Memory B cell (primary cell): ENCODE results near the gene ASNSD1.
A peak's percentile ranks its signal among the peaks of the same experiment; 100 is the strongest.

Source experiments
- ATAC-seq: fragments of 150-1000 bp; cut with Tn5 transposase; 2 replicates; pipeline ENCODE4 v1.10.0; 2021; ENCODE audit warnings: low read depth, mild to moderate bottlenecking, moderate library complexity
- DNase-seq, 2 donors: peaks; one replicate each; pipeline ENCODE4 v3.0.0; 2022; ENCODE audit warnings: low spot score in 2 of 2
- H3K27ac Mint-ChIP-seq: one replicate; pipeline ENCODE4 v1.8.0; 2022; ENCODE audit warnings: mild to moderate bottlenecking, moderate library complexity, mixed read lengths
- H3K27me3 Mint-ChIP-seq: one replicate; pipeline ENCODE4 v1.8.0; 2022; ENCODE audit warnings: mixed read lengths
- H3K36me3 Mint-ChIP-seq: one replicate; pipeline ENCODE4 v1.8.0; 2022; ENCODE audit warnings: mild to moderate bottlenecking, mixed read lengths
- H3K4me1 Mint-ChIP-seq: one replicate; pipeline ENCODE4 v1.8.0; 2022; ENCODE audit warnings: mixed read lengths
- H3K4me3 Mint-ChIP-seq: one replicate; pipeline ENCODE4 v1.8.0; 2022; ENCODE audit warnings: mild to moderate bottlenecking, moderate library complexity, mixed read lengths
- H3K9me3 Mint-ChIP-seq: one replicate; pipeline ENCODE4 v1.8.0; 2022; ENCODE audit warnings: mixed read lengths

Gene ASNSD1

GRCh38 chr2:189661148-189661956, at the start of gene ASNSD1:
TSS of gene ASNSD1 (plus strand) at chr2:189661459. CDS start at chr2:189666133, 4,674 bp downstream.
- ATAC-seq (peak; percentile 86), DNase-seq (peak; percentile 94 to 99)
- peaks cover 4% of the 10 kb centered on the region for H3K36me3 Mint-ChIP-seq
- H3K4me3 Mint-ChIP-seq = no peak within 1 kb of the TSS
- no peaks in the 10 kb centered on the region for H3K9me3 Mint-ChIP-seq
- peaks cover 20% of the 10 kb centered on the region for H3K4me1 Mint-ChIP-seq
- no peaks in the 10 kb centered on the region for H3K27me3 Mint-ChIP-seq
- H3K27ac Mint-ChIP-seq = no peak within 1 kb of the TSS

DNA sequence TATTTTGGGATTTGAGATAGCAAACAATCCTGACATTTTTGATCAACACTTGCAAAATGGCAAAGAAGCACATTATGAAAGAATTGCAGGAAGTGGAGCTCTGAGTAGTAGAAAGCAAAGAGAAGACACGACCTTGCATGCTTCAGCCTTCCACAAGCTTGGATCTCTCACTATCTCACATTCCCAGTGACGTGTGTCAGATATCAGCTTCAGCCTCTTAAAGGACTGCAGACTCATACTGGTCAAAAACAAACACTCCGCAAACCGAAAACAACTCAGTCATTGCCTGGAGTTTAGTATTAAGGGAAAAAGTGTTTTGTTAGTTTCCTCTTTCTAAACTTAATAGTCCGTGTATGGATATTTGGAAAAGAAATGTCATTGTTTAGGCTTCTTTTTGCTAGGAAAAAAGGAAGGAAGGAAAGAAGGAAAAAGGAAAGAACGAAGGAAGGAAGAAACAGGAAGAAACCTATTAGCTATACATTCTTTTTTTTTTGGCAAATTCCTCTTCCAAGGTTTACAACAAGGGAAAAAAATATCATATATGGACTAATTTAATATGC, 48.1 kb upstream of the ASNSD1 start:
- Mint-ChIP-seq H3K4me1 (peaks cover 3% of the 10 kb centered on the region), H3K27me3 (peaks cover 8% of the 10 kb centered on the region), H3K4me3 (no peak overlapping the region), H3K27ac (no peak overlapping the region), H3K9me3 (no peaks in the 10 kb centered on the region), H3K36me3 (no peaks in the 10 kb centered on the region)
- DNase-seq (no peak), ATAC-seq (no peak)

DNA sequence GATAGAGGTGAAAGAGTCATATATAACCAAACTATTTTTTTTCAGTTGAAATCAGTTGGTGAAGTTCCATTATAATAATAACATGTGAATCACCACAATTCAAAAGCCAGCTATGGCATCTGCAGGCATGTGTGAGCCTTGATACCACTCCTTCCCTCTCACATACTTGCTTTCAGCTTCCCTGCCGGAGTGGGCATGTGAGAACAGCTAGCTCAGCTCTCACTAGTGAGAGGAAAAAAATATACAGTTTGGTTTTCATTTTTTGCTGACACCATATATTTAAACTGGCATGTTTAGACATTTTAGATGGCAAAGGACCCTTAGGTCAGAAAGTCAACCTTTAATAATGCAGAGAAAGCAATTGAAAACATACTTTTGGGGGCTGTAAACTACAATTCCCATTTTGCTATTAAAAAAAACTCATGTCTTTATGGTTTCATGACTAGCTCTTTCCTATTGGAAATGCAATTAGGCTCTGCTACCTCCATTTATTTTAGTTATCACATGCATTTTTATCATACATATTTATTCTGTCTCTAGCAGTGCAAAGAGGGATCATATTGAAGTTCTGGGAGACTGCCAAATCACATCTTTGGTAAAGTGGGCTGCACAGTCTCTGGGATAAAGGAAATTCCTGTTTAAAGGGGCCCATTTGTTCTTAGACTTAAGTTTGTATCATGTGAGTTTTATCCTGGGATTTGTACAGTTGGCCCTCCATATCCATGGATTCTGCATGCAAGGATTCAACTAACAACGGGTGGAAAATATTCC, 47.4 kb upstream of the ASNSD1 start:
- ATAC-seq = no peak
- H3K9me3 Mint-ChIP-seq = no peaks in the 10 kb centered on the region
- H3K4me1 Mint-ChIP-seq = peaks cover 3% of the 10 kb centered on the region
- no peaks in the 10 kb centered on the region for H3K36me3 Mint-ChIP-seq
- no peak overlapping the region for H3K4me3 Mint-ChIP-seq
- H3K27me3 Mint-ChIP-seq = peaks cover 8% of the 10 kb centered on the region
- no peak for DNase-seq
- H3K27ac Mint-ChIP-seq = no peak overlapping the region

GRCh38 chr2:189614585-189614984, 46.7 kb upstream of the ASNSD1 start:
- peaks cover 3% of the 10 kb centered on the region for H3K4me1 Mint-ChIP-seq
- H3K27ac Mint-ChIP-seq = no peak overlapping the region
- H3K36me3 Mint-ChIP-seq = no peaks in the 10 kb centered on the region
- no peak overlapping the region for H3K4me3 Mint-ChIP-seq
- no peaks in the 10 kb centered on the region for H3K9me3 Mint-ChIP-seq
- H3K27me3 Mint-ChIP-seq = peaks cover 8% of the 10 kb centered on the region
- no peak for ATAC-seq
- DNase-seq = no peak

GRCh38 chr2:189618197-189618596, 43.1 kb upstream of the ASNSD1 start:
- no peak overlapping the region for H3K4me3 Mint-ChIP-seq
- no peaks in the 10 kb centered on the region for H3K9me3 Mint-ChIP-seq
- H3K4me1 Mint-ChIP-seq = peaks cover 2% of the 10 kb centered on the region
- no peak for ATAC-seq
- no peak for DNase-seq
- no peaks in the 10 kb centered on the region for H3K36me3 Mint-ChIP-seq
- H3K27me3 Mint-ChIP-seq = peaks cover 4% of the 10 kb centered on the region
- H3K27ac Mint-ChIP-seq = no peak overlapping the region

- Mint-ChIP-seq H3K36me3 (no peaks in the 10 kb centered on the region), H3K27me3 (peaks cover 3% of the 10 kb centered on the region), H3K4me1 (no peaks in the 10 kb centered on the region), H3K9me3 (no peaks in the 10 kb centered on the region), H3K4me3 (no peak overlapping the region), H3K27ac (no peak overlapping the region)
- DNase-seq (no peak), ATAC-seq (no peak)
Observed at GRCh38 chr2:189621781-189622180, 39.5 kb upstream of the ASNSD1 start.

DNA sequence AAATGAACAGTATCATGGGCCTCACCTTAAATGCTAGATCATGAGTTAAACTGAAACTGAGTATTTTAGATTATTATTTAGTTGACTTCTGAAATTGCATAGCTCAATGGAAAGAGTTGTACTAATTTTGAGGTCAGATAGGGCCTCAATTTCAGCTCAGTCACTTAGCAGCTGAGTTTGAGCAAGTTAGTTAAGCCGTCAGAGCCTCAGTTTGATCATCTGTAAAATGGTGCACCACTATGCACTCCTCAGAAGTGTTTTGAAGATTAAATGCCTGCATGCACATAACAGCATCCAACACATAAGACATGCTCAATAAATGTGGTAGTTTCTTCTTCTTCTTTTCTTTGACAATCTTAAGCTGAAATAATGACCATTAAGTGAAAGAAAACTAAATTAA, 38.2 kb upstream of the ASNSD1 start:
- Mint-ChIP-seq H3K27ac (no peak overlapping the region), H3K4me3 (no peak overlapping the region), H3K4me1 (no peaks in the 10 kb centered on the region), H3K27me3 (peaks cover 3% of the 10 kb centered on the region), H3K36me3 (no peaks in the 10 kb centered on the region), H3K9me3 (no peaks in the 10 kb centered on the region)
- ATAC-seq (no peak), DNase-seq (no peak)

DNA sequence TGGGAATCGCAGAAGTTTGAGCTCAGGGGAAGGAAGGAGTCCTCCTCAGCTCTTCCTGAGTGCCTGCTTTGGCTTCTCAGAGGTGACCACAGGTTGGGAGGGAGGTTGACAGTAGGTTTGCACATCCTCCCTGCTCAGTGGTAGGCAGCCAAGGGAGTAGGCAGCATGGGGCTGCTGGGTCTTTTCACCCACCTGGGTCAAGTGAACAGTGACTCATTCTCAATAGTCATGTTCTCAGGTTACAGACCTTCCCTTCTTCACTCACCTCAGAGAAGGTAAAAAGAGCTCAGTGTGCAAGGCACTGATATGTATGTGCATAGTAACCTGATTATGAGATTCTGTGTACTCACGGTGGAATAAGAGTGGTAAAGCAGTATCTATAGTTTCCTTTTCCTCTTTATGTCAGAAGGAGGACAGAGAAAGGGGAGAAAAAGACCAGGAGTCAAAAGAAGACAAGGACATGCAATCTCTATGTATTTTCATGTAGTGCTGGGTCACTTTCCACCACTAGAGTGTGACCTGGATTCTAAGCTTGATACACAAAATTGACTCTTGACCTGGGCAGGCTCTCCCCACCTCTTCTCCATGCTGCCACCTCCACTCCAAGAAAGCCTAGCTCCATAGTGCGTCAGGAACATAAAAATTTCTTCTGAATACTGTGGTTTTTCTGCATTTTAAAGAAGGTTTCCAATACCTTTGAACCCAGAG, 36.5 kb upstream of the ASNSD1 start:
- Mint-ChIP-seq H3K27me3 (peaks cover 3% of the 10 kb centered on the region), H3K4me3 (no peak overlapping the region), H3K4me1 (no peaks in the 10 kb centered on the region), H3K36me3 (no peaks in the 10 kb centered on the region), H3K27ac (no peak overlapping the region), H3K9me3 (no peaks in the 10 kb centered on the region)
- DNase-seq (no peak), ATAC-seq (no peak)

GRCh38 chr2:189625636-189626035, 35.6 kb upstream of the ASNSD1 start:
- Mint-ChIP-seq H3K9me3 (no peaks in the 10 kb centered on the region), H3K27me3 (peaks cover 3% of the 10 kb centered on the region), H3K4me3 (no peak overlapping the region), H3K27ac (no peak overlapping the region), H3K4me1 (no peaks in the 10 kb centered on the region), H3K36me3 (no peaks in the 10 kb centered on the region)
- ATAC-seq (no peak), DNase-seq (no peak)

- ATAC-seq (no peak), DNase-seq (no peak)
- Mint-ChIP-seq H3K27me3 (peaks cover 3% of the 10 kb centered on the region), H3K27ac (no peak overlapping the region), H3K36me3 (no peaks in the 10 kb centered on the region), H3K4me1 (no peaks in the 10 kb centered on the region), H3K4me3 (no peak overlapping the region), H3K9me3 (no peaks in the 10 kb centered on the region)
Observed at GRCh38 chr2:189627789-189628188, 33.5 kb upstream of the ASNSD1 start.

GRCh38 chr2:189628817-189629530, 32.3 kb upstream of the ASNSD1 start:
- Mint-ChIP-seq H3K27ac (no peak overlapping the region), H3K27me3 (peaks cover 3% of the 10 kb centered on the region), H3K36me3 (no peaks in the 10 kb centered on the region), H3K9me3 (no peaks in the 10 kb centered on the region), H3K4me1 (no peaks in the 10 kb centered on the region), H3K4me3 (no peak overlapping the region)
- no peak for DNase-seq
- ATAC-seq = no peak

DNA sequence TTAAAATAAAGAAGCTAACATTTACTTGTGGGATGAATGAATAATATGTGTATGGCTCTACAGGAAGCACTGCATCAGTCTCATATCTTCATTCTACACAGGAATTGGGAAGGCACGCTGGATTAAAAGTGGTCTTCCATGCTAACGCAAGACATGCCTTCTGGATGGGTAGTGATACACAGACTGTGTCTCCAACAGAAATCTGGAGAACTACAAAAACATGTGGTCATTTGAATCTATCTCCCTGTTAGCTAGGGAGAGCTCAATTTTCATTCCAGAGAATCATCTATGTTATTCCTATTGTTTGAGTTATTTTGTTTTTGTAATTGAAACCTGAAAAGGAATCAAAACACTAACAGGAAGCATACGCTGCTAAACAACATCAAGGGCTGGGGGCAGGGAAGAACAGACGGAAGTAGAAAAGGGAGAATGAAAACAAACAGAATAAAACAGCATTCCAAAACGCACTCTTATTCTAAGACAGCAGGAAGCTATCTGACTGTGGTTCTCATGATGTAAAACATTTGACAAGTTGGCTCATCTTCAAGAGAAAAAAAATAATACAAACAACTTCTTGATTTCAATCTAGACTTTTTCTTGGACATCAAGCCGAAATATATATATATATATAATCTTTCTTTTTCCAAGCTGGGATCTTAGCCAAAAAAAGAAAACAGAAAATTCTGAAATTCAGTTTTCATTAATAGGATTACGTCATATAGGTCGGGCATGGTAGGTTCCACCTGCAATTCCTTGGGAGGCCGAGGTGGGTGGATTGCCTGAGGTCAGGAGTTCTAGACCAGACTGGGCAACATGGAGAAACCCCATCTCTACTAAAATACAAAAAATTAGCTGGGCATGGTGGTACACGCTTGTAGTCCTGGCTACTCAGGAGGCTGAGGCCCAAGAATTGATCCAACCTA, 31.5 kb upstream of the ASNSD1 start:
- ATAC-seq (no peak), DNase-seq (no peak)
- Mint-ChIP-seq H3K4me3 (no peak overlapping the region), H3K27ac (no peak overlapping the region), H3K27me3 (peaks cover 3% of the 10 kb centered on the region), H3K36me3 (no peaks in the 10 kb centered on the region), H3K9me3 (no peaks in the 10 kb centered on the region), H3K4me1 (no peaks in the 10 kb centered on the region)

GRCh38 chr2:189631849-189632248, 29.4 kb upstream of the ASNSD1 start:
- Mint-ChIP-seq H3K4me3 (no peak overlapping the region), H3K36me3 (no peaks in the 10 kb centered on the region), H3K9me3 (no peaks in the 10 kb centered on the region), H3K27ac (no peak overlapping the region), H3K27me3 (no peaks in the 10 kb centered on the region), H3K4me1 (no peaks in the 10 kb centered on the region)
- ATAC-seq (no peak), DNase-seq (no peak)
